Prostate gland (tissue), 2 donors: Measurements from ENCODE around the gene RGS18. TPM values are rescaled to one million over a fixed set of nuclear protein-coding genes. Genes with fewer than 3 reads are reported as not detected.

Experiments used
- DNase-seq: peaks from one replicate; pipeline ENCODE4 v3.0.0-alpha.2; 2019; ENCODE audit warnings: low spot score
- H3K27ac ChIP-seq, 2 donors: fragments of 200-600 bp; sonication (generic); 2 replicates each; pipeline ENCODE4 v1.5.1; 2017 to 2019
- H3K27me3 ChIP-seq: fragments of 200-600 bp; sonication (generic); replicated peaks from 2 replicates; pipeline ENCODE4 v1.5.1; 2019; ENCODE audit not compliant: insufficient read depth
- H3K36me3 ChIP-seq, 2 donors: fragments of 200-600 bp; sonication (generic); 1 replicate in 1 of 2; 2 replicates in 1 of 2; pipeline versions ENCODE4 v1.5.1 to v1.8.1; 2017 to 2019
- H3K4me1 ChIP-seq: fragments of 200-600 bp; sonication (generic); replicated peaks from 2 replicates; pipeline ENCODE4 v1.5.1; 2019
- H3K4me3 ChIP-seq, 2 donors: fragments of 200-600 bp; sonication (generic); 2 replicates each; pipeline ENCODE4 v1.5.1; 2017 to 2019
- H3K9me3 ChIP-seq: fragments of 200-600 bp; sonication (generic); 2 replicates; pipeline ENCODE4 v1.5.1; 2017
- CTCF ChIP-seq, 4 experiments: fragments of 200-600 bp in 2 of 4; fragments of 450-650 bp in 2 of 4; sonication (generic) in 2 of 4; IDR thresholded peaks; 1 replicate in 3 of 4; 2 replicates in 1 of 4; pipeline ENCODE4 v1.5.1; 2016 to 2019; ENCODE audit warnings: antibody characterized with exemption in 4 of 4, mild to moderate bottlenecking in 2 of 4, moderate library complexity in 2 of 4
- POLR2A ChIP-seq: fragments of 450-650 bp; IDR thresholded peaks from one replicate; pipeline ENCODE4 v1.6.1; 2016; ENCODE audit warnings: antibody characterized with exemption, mild to moderate bottlenecking
- POLR2AphosphoS5 ChIP-seq: sonication (generic); formaldehyde crosslinking; IDR thresholded peaks from one replicate; pipeline ENCODE4 v1.6.1; 2017; ENCODE audit warnings: antibody characterized with exemption
- WGBS: methylation state at CpG from one replicate; pipeline ENCODE4 v1.1.5; 2018; 5-methylcytosine and 5-hydroxymethylcytosine counted together
- intact Hi-C: fragments of 100-400 bp; cut with DNase I; formaldehyde crosslinking; loops from one replicate; pipeline ENCODE4 v1.14.2; 2022
- total RNA-seq, 2 donors: library from RNA; depleted of rRNA; stranded (reverse); fragments of >200 nt; gene quantifications; one replicate each; pipeline ENCODE4 v1.1.0, GENCODE V29; 2016

Gene RGS18
- total RNA-seq, 2 donors from 2014 or later = 0.64 to 1.2 TPM

- 19% methylated on average over 2 of the region's 2 CpGs for WGBS
- intact Hi-C loops = no loop called here
- Histone ChIP-seq H3K36me3 (no peaks in the 10 kb centered on the region), H3K4me3 (no peak overlapping the region), H3K9me3 (no peaks in the 10 kb centered on the region), H3K27ac (no peak overlapping the region), H3K4me1 (no peaks in the 10 kb centered on the region), H3K27me3 (no peaks in the 10 kb centered on the region)
- TF ChIP-seq CTCF (IDR thresholded peaks at IDR 0.05) (no peak), POLR2A (no peak), POLR2AphosphoS5 (no peak)
- DNase-seq = no peak
Measured at GRCh38 chr1:192151176-192151575, 7.1 kb upstream of the RGS18 start.

- Histone ChIP-seq H3K9me3 (no peaks in the 10 kb centered on the region), H3K4me1 (no peaks in the 10 kb centered on the region), H3K36me3 (no peaks in the 10 kb centered on the region), H3K4me3 (no peak overlapping the region), H3K27ac (no peak overlapping the region), H3K27me3 (no peaks in the 10 kb centered on the region)
- intact Hi-C loops = no loop called here
- no peak for DNase-seq
- TF ChIP-seq POLR2A = no peak
- TF ChIP-seq POLR2AphosphoS5 = no peak
- no peak for TF ChIP-seq CTCF (IDR thresholded peaks at IDR 0.05)
Measured at GRCh38 chr1:192153276-192153675, 5.0 kb upstream of the RGS18 start.

DNA sequence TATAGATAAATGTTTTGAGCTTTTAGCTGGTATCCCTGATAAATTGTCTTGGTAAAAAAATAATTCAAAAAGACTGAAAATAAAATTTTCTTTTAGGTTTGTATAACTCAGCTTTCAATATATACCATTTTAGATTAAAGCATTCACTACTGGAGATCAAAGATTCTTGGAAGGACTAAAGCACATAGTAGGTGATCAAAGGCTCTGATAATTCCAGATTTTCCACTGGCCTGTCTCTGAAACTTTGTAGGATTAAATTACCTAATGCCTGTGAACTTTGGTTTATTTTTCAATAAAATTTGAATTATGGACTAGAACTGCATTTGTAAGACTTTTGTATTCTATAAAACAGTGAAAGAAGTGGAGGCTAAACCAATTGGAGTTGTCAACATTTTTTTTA lies 1.2 kb upstream of the RGS18 start:
- Histone ChIP-seq H3K27ac (no peak overlapping the region), H3K9me3 (no peaks in the 10 kb centered on the region), H3K4me3 (no peak overlapping the region), H3K27me3 (no peaks in the 10 kb centered on the region), H3K4me1 (no peaks in the 10 kb centered on the region), H3K36me3 (no peaks in the 10 kb centered on the region)
- intact Hi-C loops = no loop called here
- no peak for DNase-seq
- TF ChIP-seq POLR2A (no peak), POLR2AphosphoS5 (no peak), CTCF (IDR thresholded peaks at IDR 0.05) (no peak)

DNA sequence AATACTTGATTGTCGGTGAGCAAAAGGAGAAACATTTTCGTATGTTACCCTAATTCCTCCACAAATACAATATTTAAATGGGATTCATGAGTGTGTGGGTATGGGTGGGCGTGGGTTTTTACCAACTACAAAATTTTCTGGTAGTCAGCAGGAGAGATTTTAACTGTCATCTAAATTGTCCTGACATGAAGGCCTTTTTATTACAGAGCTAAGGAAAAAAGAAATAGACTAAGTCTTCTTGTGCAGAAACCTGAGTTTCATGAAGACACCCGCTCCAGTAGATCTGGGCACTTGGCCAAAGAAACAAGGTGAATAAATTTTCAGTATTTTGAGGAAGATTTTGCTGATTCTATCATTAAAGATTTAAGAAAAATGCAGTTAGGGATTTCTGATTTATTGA lies 752 bp downstream of the RGS18 start:
- Histone ChIP-seq H3K27ac (no peak overlapping the region), H3K4me3 (no peak overlapping the region)
- WGBS = 56% methylated on average over 4 of the region's 4 CpGs

DNA sequence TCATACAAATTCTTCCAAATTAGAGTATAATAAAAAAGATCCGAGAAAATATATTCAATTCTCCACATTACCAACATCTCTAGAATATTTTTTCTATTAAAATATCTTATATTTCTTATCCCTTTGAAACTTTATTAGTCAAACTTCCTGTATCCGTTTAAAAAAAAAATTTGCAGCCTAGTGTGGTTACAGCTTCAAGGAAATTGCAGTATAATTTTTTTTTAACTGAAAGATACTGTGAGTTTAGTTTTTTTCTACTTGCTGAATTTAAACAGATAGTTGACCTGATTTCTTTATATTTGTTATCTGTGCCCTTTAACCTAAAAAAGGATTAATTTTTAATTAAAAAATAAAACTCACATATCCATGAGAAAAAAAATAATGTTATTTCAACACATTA lies 1.5 kb downstream of the RGS18 start:
- no peak for DNase-seq
- no peak overlapping the region for H3K27ac ChIP-seq
- 61% methylated on average over 2 of the region's 2 CpGs for WGBS

More for the DNA sequence above, 752 bp downstream of the RGS18 start:
- no peak for DNase-seq
- H3K9me3 ChIP-seq = no peaks in the 10 kb centered on the region
- no peak for TF ChIP-seq CTCF (IDR thresholded peaks at IDR 0.05)
- TF ChIP-seq POLR2AphosphoS5 = no peak
- TF ChIP-seq POLR2A = no peak
- intact Hi-C loops = no loop called here
- no peaks in the 10 kb centered on the region for H3K36me3 ChIP-seq
- no peaks in the 10 kb centered on the region for H3K4me1 ChIP-seq
- no peaks in the 10 kb centered on the region for H3K27me3 ChIP-seq

More for the DNA sequence above, 1.5 kb downstream of the RGS18 start:
- H3K4me1 ChIP-seq = no peaks in the 10 kb centered on the region
- no peaks in the 10 kb centered on the region for H3K27me3 ChIP-seq
- no peak for TF ChIP-seq POLR2A
- no peak for TF ChIP-seq POLR2AphosphoS5
- no peak for TF ChIP-seq CTCF (IDR thresholded peaks at IDR 0.05)
- H3K4me3 ChIP-seq = no peak overlapping the region
- no peaks in the 10 kb centered on the region for H3K9me3 ChIP-seq
- intact Hi-C loops = no loop called here
- no peaks in the 10 kb centered on the region for H3K36me3 ChIP-seq
